Stimulated activated CD4-positive, alpha-beta T cell treated with anti-CD3 and anti-CD28 coated beads, Interleukin-2, amount 100 ng/mL, for 24 hours (primary cell): ENCODE measurements around the gene RAB33A.

Experiments
- DNase-seq, 2 donors: peaks; one replicate each; pipeline ENCODE4 v3.0.0-alpha.2; 2020

RAB33A gene

DNA sequence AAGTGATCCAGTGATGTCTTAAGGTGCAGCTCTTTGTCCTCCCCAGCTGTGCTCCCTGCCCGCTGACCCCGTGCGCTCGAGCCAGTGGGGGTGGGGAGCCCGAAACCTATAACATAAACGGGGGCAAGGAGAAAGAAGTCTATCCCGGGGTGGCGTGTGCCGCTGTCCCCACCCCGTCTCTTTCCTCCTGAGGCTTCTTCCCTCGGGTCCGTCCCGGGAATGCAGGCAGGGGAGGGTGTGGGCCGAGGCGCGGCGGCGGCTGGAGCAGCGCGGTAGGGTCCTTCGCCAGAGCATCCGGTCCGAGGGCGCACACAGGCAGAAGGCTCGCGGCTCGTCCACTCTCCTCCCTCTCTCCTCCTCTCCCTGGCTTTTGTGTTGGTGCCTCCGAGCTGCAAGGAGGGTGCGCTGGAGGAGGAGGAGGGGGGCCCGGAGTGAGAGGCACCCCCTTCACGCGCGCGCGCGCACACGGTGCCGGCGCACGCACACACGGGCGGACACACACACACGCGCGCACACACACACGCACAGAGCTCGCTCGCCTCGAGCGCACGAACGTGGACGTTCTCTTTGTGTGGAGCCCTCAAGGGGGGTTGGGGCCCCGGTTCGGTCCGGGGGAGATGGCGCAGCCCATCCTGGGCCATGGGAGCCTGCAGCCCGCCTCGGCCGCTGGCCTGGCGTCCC lies at the start of gene RAB33A:
RAB33A (plus strand) TSS at position 517 of the 681 bp plus-strand sequence; CDS start at position 618, 101 bp downstream.
- DNase-seq = peak; percentile 29 to 39

DNA sequence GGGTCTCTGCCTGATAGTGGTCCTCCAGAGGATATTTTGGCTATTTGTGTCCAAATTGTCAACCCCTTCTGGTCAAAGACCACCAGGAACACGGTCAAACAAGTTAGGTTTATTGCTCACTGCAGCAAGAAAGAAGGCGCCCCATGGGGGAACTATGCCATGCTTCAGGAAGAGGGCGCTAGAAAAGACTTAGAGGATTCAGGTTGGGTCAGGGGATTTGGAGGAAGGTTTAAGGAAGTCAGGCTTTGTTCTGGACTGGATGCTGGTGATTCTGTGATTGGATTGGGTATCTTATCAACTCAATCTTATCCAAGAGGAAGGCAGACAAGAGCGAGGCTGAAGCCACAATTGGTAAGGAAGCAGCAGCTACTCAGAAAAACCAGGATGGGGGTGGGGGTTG lies 47.2 kb upstream of the RAB33A start:
- DNase-seq = no peak

DNA sequence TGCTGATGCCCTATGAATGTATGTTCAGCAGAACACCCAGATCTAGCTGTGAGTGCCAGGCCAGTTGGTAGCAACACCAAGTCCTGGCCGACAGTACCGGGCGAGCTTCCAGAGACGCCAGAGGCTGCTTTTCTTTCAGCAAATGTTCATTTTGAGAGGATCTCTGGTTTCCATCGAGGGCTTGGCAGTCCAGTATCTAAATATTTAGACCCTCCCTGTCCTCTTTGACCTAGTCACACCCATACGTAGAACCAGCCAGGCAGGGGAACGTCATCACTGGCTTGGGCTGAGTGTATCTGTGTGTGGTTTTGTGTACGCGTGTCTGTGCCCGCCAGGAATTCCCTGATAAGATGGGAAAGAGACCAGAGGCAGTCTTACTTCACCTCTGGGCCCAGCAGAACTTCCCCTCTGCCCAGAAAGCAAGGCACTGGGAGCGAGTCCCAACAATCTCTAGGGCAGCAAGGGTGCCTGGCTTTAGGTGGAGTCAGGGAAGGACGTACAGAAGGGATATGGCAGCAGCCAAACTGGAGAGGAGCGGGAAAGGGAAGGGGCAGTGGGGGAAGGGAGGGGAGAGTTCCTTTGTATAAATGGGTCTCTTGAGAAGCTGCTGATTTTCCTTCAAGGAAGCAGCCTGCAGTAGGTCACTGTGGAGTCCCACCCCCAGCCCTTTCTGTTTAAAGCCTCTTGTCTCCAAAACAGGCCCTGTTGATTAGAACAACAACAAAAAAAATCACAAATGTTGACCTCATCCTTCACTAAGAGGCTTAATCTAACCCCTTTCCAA lies 46.5 kb upstream of the RAB33A start:
- no peak for DNase-seq

DNA sequence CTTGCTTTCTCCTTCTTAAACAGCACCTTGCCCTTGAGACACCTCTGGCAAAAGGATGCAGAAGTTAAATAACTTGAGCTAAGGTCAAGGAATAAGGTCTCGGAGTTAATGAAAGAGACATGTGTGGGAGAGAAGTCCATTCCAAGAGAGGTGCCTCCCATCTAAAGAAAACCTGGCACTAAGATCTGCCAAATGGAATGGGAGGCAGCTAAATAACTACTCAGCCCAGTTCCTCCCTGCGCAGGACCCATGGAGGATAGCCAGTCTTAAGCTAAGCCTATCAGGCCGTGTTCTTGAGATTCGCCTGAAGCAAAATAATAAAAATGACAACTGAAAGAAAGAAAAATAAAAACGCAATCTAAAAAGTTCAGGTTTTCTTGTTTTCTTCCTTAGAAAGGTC lies 40.8 kb upstream of the RAB33A start:
- DNase-seq = no peak

DNA sequence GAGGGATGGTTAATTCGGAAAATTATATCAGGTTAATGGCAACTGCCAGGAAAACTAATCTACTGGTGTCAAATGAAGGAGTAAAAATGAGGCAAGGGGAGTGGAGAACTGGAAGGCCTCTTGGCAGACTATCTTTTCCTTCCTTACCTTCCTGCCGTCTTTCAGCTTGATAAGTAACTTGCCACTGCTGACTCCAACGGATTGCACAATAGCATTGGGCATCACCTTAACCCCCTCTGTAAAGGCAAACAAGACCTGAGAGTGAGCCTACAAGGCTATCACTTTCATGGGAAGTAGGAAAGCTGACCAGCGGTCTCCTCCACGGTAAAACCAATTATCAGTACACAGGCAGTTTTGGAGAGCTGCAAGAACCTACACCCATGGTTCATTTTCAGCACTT lies 35.3 kb upstream of the RAB33A start:
- DNase-seq = no peak

DNA sequence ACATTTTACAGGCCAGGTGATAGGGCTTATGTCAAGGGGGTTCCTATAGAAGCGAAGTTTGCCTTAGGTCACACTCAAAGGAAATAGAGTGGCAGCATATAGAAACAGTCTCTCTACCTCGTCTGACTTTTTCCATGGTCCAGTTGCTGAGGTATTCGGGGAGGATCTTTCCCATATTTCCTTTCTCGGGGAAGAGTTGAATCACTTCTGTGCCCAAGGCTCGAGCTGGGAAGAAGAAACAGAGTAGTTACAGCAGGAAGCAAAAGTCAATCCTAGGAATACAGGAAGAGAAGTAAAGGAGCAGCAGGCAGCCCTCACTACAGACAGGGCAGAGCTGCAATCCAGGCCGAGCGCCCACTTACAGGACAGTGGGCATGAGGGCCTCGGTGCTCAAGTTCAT lies 34.8 kb upstream of the RAB33A start:
- no peak for DNase-seq

DNA sequence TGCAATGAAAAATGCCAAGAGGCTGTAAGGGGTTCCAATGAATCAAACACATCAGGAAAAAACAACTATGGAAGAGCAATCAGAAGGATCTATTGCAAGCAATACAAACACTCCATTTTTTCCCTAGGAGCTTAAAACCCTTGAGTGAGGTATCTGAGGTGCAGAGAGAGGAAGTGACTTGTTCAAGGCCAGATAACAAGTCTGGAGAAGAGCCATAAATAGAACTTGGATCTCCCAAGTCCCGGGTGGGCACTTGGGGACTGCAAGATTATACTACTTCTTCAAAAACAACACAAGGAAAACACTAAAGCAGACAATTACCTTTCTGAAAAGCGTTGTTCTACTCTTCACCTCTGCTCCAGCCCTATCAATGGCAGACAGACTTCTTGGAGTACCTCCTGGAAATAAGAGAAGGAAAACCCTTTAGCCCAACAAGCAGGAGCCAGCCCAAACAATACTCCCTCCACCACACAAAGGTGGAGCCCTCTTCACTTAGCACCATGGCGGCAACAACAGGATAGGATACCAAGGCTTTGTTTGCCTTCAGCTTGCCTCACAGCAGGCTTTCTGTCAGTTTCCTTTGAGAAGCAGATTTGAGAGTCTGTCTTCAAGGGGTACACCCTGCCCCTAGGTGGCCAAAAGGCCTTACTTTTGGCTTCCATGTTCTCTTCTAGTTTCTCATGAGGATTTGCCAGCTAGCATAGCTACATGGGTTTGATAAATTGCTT lies 32.1 kb upstream of the RAB33A start:
- no peak for DNase-seq

DNA sequence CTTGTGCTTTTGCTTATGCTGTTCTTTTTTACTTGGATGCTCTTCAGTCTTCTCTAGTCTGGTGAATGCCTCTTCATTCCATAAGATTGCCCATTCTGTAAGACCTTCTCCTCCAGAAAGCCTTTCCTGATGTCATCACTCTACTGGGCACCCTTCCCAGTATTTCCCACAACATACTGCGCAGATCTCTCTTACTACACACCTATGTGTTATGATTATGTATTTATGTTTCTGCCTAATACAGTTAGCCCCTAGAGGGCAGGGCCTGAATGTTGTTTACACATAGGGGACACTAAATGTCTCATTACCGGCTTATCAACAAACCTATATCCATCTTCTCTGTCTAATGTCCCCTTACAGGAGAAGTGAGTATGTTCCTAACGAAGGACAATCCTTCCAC lies 27.3 kb upstream of the RAB33A start:
- no peak for DNase-seq

DNA sequence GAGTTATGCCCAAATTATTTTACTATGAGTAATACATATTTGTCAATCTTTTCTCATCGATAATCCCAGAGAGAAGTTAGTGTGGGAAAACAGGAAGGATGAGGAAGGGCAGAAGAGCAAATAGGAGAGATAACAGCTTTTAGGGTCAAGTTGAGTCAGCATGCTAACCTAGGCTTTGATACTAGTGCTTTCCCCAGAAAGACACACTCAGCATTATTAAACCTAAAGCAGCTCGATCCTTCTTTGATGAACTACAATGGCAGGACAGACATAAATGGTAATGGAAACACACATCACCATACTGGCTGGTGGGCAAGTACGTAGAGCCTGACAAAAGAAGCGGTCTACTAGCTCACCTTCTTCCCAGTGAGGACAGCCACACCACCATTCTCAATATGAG lies 26.6 kb upstream of the RAB33A start:
- DNase-seq = no peak

DNA sequence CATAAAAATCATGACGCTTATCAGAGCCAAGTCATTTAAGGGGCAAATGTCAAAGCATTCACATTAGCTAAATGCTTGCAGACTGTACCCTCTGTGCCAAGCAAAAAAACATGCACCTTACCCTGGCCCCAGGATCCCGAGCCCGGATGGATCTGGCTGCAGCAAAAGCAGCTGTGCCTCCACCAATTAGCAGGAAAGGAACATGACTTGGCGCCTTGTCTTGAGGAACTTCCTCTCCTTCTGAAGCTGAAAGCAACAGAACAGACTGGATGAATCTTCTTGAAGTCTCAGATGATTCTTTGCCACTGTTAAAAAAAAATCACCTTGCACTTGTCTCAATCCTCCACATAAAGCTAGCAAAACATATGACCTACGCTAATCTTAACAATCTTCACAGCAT lies 24.1 kb upstream of the RAB33A start:
- no peak for DNase-seq

DNA sequence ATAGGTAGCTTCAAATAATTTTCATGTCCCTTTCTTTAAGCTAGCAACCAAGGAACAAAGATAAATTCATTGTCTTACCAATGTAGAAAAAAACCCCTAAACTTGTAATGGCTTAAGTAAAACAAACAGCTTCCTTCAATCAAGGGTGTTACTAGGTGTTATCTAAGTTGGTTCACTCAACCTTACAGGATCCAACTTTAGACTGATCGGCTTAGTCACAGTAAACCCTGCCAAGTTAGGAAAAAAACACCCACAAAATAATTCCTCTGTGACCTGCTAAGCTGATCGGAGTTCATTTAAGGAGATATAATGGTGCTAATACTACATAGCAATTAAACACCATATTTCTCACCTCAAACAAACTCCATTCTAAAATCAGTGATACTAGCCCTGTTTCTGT lies 16.2 kb upstream of the RAB33A start:
- DNase-seq = no peak

DNA sequence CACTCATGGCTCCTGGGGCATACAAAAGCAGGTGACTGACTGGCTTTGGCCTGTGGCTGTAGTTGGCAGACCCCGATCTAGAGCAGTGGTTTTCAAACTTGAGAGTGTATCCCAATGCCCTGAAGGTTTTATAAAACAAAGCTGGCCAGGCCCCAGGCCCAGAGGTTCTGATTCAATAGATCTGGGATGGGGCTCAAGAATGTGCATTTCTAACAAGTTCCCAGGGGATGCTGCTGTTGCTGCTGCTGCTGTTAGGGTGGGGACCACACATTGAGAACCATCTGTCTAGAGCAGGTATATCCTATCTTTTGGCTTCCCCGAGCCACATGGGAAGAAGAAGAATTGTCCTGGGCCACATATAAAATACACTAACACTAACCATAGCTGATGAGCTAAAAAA lies 13.5 kb upstream of the RAB33A start:
- DNase-seq = no peak

DNA sequence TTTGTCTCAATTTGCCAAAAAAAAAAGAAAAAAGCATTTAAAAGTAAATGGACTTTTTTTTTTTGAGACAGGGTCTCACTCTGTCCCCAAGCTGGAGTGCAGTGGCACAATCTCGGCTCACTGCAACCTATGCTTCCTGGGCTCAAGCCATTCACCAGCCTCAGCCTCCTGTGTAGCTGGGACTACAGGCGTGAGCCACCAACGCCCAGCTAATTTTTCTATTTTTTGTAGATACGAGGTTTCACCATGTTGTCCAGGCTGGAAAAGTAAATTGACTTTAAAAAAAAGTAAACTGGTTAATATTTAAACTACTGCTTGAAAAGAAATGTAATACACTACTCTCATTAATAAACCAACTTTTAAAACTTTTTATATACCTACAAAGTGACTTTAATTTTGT lies 12.0 kb upstream of the RAB33A start:
- DNase-seq = no peak

DNA sequence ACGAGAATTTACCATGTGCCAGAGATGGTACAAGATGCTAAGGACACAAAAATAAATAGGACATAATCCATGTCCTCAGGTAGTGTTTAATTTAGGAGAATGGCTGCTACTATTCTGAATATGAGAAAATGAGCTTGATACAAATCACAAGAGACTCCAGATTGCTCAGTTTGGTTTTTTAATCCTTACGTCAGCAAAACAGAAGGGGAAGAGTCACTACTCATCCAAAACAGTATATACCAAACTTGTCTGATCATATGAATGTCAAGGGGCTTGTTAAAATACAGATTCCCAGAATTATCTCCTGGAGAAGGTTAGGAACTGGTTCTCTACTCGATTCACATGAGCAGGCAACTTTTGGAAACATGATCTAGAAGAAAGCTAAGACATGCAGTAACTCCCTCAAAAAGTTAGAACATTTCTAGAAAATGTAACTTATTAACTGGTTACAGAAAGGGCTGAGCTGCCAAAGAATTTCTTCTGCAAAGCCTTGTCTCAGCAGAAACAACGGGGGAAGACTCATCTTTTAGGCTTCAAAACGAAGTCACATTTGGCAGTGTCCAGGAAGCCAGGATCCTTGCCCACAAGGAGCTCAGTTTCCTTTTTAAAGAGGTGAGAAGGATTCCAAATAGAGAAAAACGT lies 9.5 kb upstream of the RAB33A start:
- no peak for DNase-seq

DNA sequence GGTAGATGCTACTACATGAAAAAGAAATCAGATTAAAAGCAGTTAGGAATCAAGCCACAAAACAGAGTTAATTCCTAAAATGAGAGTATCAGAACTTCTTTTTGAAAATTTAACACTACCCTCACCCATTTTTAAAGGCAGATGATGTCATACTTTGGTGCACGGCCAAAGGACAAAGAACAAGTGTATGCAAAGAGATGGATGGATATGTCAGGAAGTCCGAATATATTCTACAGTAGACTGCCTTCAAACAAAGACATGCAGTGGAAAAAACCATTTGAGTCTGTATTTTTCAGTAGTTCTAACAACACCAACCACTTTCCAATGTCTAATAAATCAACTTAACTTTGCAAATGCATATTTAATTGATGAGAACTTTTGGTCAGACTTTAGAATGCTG lies 8.4 kb upstream of the RAB33A start:
- DNase-seq = no peak

DNA sequence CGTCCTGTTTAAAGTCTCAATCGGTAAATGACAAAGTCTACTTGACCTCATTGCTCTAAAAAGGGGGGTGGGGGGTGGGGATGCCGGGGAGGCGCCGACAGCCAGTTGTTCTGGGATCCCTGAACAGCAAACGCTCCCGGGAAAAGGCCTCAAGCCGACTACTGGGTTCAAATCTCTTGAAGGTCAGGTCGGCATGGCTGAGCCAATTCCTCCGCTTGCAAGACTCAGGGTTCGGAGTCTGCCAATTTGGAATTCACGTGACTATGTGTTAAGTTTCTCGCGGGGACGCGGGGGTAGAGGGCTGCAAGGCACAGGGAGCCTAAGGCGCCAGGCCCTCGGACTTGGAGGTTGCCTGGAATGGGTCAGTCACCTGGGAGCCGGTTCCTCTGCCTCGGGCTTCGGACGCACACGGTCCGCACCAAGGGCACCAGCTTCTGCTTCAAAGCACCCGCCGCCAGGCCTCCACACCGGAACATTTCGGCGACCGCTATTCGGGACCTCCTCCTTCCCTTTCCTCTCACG lies 6.5 kb upstream of the RAB33A start:
- no peak for DNase-seq

DNA sequence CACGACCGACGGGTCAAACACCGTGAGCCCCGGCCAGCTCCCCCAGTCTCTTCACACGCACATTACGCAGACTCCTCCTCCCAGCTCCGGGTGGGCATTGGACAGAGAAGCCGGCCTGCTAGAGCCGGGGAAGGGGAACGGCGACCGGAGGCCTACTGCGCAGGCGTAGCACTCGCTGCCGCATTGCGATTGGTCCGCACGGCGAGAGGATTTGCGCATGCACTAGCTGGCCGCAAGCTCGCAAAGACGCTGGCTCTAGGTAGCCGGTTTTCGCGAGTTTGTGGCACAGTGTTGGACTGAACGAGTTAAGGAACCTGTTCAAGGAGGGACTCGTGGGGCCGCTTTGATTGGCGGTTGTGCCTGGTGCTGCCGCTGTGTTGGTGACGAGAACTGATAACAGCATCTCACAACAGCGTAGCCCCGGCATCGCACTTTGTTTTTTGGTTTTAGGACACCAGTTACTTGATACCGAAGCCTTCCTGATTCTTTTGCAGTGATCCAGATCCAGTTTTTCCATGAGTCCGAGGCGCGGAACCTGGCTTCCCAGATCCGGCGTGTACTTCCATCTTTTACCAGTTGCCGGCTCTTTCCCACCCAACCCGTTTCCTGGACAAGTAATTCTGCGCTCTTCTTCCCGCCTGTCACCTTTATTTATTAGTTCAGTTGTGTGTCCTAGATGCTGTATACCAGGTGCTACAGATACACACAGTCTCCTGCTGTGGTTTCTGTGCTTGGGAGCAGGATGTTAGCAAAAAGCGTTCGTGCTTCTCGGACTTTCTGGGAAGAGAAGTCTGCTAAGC lies 5.9 kb upstream of the RAB33A start, which contains the start of gene AIFM1:
AIFM1 (minus strand) TSS at position 139 of the 800 bp plus-strand sequence. CDS start 185 bp downstream, outside the sequence.
- peak; percentile 86 to 87 for DNase-seq

DNA sequence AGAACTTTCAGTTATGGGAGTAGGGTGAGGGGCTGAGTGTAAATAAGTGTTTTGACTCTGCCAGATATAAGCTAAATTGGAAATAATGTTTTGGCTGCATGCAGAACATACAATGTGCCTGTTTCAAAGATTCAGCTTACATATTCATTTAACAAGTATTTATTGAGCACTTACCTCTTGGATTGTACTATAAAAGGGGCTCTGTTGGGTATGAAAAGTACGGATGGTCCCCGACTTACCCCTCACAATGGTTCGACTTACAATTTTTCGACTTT lies 5.3 kb upstream of the RAB33A start:
- DNase-seq = no peak

DNA sequence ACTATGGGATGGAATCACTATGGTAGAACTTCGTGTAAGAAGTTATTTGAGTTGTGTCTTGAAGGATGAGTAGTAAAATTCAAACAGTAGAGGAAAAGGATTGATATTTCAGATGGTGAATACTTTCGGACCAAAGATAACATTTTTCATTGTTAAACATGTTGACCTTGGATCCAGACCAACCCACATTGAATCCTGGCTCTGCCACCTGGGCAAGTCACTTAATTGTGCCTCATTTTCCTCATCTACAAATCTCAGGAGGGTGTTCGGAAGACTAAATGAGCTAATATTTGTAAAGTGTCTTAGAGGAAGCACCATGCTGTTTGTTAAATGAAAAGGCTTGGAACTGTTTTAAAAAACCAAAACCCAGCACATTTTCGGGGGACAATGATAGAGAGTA lies 4.7 kb upstream of the RAB33A start:
- no peak for DNase-seq

DNA sequence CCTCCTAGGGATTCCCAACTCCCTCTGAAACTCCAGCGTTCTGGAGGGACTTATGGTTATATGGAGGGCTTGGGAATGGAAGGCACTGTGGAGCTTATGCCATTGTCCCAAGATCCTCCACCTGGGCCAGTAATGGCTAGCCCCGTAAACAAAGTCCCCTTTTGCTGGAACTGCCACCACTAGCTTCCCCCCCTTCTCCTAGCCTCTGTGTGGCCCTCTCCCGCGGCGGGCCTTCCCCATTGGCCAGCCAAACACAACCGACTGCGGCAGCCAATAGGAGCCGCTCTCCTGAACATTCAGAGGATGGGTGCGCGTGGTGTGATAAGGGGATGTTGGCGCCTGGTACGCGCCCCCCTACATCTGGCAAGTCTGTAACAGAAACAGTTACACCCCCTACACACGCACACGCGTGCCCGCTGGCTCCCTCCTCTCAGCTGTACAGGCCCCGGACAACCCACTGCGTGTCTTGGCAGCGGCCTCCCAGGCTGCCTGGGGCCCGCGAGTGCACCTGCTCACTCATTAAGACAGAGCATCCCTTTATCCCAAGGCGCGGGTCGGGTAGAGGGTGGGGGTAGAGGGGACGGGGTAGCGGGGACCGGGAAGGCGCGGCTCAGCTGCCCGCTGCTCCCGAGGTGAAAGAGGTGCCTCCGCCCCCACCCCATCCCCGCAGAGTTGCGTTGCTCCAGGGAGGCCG lies 863 bp upstream of the RAB33A start:
- peak; percentile 51 to 67 for DNase-seq

DNA sequence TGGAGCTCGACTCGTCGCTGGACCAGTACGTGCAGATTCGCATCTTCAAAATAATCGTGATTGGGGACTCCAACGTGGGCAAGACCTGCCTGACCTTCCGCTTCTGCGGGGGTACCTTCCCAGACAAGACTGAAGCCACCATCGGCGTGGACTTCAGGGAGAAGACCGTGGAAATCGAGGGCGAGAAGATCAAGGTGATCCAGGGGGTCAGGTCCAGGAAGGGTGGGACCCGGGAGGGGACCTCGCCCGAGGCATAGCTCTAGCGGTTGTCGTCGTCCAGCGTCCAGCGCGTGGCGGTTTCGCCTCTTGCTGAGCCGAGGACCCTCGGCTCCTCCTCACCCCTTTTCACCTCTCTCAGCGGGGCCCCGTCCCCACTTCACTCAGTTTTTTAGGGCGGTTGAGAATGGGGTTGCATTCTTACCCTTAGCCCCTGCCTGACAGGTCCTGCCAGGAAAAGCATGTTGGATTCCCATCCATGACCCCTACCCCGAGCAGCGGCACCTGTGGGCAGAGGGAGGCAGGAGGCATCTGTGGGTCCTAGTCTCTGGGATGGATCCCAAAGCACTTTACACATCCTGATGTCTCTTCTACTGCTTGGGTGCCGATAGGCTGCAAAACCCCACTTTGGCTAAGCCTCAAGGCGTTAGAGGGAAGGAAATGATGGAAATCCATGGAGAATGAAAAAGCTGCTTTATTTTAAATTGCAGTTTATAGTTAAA lies 524 bp downstream of the RAB33A start:
- DNase-seq = no peak
